Amniotic epithelial cell (primary cell): ENCODE results near the gene ETFBKMT.
"Not testable (repeated sequence)": the region's sequence is repeated elsewhere in the genome, so short reads cannot be mapped to it uniquely, and the experiment has no call there.

Experiments used
- DNase-seq: peaks from one replicate; pipeline ENCODE4 v3.0.0-alpha.2; 2010; ENCODE audit warnings: low read depth

The ETFBKMT gene

DNA sequence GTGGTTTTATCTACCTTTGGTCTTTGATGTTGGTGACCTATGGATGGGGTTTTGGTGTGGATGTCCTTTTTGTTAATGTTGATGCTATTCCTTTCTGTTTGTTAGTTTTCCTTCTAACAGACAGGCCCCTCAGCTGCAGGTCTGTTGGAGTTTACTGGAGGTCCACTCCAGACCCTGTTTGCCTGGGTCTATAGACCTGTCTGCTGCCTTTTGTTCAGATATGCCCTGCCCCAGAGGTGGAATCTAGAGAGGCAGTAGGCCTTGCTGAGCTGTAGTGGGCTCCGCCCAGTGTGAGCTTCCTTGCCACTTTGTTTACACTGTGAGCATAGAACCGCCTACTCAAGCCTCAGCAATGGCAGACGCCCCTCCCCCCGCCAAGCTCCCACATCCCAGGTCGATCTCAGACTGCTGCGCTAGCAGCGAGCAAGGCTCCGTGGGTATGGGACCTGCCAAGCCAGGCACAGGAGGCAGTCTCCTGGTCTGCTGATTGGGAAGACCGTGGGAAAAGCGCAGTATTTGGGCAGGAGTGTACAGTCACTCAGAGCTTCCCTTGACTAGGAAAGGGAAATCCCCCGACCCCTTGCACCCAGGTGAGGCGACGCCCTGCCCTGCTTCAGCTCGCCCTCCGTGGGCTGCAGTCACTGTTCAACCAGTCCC is 59.2 kb downstream of the ETFBKMT start:
- not testable (repeated sequence) for DNase-seq

DNA sequence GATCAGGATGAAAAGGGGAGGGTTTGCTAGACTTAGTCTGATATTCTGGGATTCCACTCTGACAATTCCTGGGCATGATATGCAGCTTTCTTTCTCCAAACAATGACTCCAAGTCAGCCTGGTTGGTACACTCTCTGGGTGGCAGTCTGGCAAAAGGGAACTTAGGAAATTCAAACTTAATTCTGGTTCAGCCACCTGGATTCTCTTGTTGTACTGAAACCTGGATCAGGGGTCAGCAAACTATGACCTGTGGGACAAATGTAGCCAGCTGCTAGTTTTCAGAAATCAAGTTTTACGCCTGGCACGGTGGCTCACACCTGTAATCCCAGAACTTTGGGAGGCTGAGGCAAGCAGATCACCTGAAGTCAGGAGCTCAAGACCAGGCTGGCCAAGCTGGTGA is 63.1 kb downstream of the ETFBKMT start:
- DNase-seq = no peak
